PFSK-1 (cell line): ENCODE data around the gene GRK5.

ENCODE experiments used
- POLR2AphosphoS5 ChIP-seq: IDR thresholded peaks from 2 replicates; pipeline ENCODE4 v1.6.1; 2012; ENCODE audit warnings: low read depth, mild to moderate bottlenecking, control low read depth, low read length, moderate library complexity
- TAF1 ChIP-seq: IDR thresholded peaks from 2 replicates; pipeline ENCODE4 v1.6.1; 2012; ENCODE audit warnings: low read length, control low read depth, borderline replicate concordance; ENCODE audit not compliant: insufficient read depth
- TF ChIP-seq, protein P1 (sequence below), 2 experiments: IDR thresholded peaks; 2 replicates each; pipeline versions ENCODE4 v1.6.1 to v1.8.0; 2011 to 2012; ENCODE audit warnings: low read depth in 2 of 2, low read length in 2 of 2, control low read depth in 1 of 2, inconsistent platforms in 1 of 2, mild to moderate bottlenecking in 1 of 2, moderate library complexity in 1 of 2; ENCODE audit not compliant: insufficient read depth in 1 of 2

DNA sequence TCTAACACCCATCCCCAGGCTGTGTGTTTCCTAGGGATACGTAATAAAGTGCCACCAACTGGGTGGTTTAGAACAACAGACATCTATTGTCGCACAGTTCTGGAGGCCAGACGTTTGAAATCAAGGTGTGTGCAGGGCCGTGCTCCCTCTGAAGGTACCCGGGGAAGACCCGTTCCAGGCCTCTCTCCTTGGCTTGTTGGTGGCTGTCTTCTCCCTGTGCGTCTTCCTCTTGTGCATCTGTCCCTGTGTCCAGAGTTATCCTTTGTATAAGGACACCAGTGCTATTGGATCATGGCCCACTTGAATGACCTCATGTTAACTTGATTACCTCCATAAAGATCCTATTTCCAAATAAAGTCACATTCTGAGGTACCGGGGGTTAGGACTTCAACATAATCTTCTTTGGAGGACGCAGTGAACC is 15.6 kb downstream of the GRK5 start:
- TF ChIP-seq, protein P1, sequence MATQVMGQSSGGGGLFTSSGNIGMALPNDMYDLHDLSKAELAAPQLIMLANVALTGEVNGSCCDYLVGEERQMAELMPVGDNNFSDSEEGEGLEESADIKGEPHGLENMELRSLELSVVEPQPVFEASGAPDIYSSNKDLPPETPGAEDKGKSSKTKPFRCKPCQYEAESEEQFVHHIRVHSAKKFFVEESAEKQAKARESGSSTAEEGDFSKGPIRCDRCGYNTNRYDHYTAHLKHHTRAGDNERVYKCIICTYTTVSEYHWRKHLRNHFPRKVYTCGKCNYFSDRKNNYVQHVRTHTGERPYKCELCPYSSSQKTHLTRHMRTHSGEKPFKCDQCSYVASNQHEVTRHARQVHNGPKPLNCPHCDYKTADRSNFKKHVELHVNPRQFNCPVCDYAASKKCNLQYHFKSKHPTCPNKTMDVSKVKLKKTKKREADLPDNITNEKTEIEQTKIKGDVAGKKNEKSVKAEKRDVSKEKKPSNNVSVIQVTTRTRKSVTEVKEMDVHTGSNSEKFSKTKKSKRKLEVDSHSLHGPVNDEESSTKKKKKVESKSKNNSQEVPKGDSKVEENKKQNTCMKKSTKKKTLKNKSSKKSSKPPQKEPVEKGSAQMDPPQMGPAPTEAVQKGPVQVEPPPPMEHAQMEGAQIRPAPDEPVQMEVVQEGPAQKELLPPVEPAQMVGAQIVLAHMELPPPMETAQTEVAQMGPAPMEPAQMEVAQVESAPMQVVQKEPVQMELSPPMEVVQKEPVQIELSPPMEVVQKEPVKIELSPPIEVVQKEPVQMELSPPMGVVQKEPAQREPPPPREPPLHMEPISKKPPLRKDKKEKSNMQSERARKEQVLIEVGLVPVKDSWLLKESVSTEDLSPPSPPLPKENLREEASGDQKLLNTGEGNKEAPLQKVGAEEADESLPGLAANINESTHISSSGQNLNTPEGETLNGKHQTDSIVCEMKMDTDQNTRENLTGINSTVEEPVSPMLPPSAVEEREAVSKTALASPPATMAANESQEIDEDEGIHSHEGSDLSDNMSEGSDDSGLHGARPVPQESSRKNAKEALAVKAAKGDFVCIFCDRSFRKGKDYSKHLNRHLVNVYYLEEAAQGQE (IDR thresholded peaks at IDR 0.05; ENCODE audit: insufficient read depth in 1 of 2, low read depth in 2 of 2, low read length in 2 of 2), result no peak
- TF ChIP-seq TAF1 (no peak), POLR2AphosphoS5 (no peak)
